Large intestine (tissue), 3 donors: ENCODE data around the gene ANKZF1. TPM values are rescaled to one million over a fixed set of nuclear protein-coding genes. Genes with fewer than 3 reads are reported as not detected.

Experiments used
- DNase-seq, 2 donors: peaks; one replicate each; pipeline versions ENCODE4 v3.0.0 to v3.0.0-alpha.2; 2013
- H3K27ac ChIP-seq: one replicate; pipeline ENCODE4 v1.5.1; 2013; ENCODE audit warnings: low read length
- H3K27me3 ChIP-seq: 2 replicates; pipeline ENCODE4 v1.6.1; 2013; ENCODE audit warnings: low read length; ENCODE audit not compliant: control insufficient read depth, insufficient read depth
- H3K36me3 ChIP-seq: 2 replicates; pipeline ENCODE4 v1.6.1; 2013; ENCODE audit warnings: low read length; ENCODE audit not compliant: control insufficient read depth, insufficient read depth
- H3K4me1 ChIP-seq: one replicate; pipeline ENCODE4 v1.6.1; 2013; ENCODE audit warnings: low read length; ENCODE audit not compliant: control insufficient read depth, insufficient read depth
- H3K4me3 ChIP-seq: one replicate; pipeline ENCODE4 v1.5.1; 2013; ENCODE audit warnings: low read length
- H3K9me3 ChIP-seq: one replicate; pipeline ENCODE4 v1.6.1; 2013; ENCODE audit warnings: mild to moderate bottlenecking, low read depth, low read length, moderate library complexity; ENCODE audit not compliant: control insufficient read depth
- WGBS: methylation state at CpG from one replicate; pipeline ENCODE4 v1.1.5; 2013; ENCODE audit warnings: low lambda C conversion rate; ENCODE audit not compliant: insufficient coverage; 5-methylcytosine and 5-hydroxymethylcytosine counted together
- polyA plus RNA-seq: library from polyadenylated mRNA; unstranded; fragments of 120-200 nt; gene quantifications from one replicate; pipeline ENCODE4 v1.2.1, GENCODE V29; 2013

ANKZF1 gene
- polyA plus RNA-seq, 1 donor, result 65.8 TPM

GRCh38 chr2:219272995-219273394 is 43.4 kb downstream of the ANKZF1 start:
- peaks cover 20% of the 10 kb centered on the region for H3K4me1 ChIP-seq
- no CpG with 5 or more reads among the region's 2 CpGs for WGBS
- H3K27ac ChIP-seq, result no peak overlapping the region
- no peaks in the 10 kb centered on the region for H3K36me3 ChIP-seq
- H3K27me3 ChIP-seq, result no peaks in the 10 kb centered on the region
- no peak overlapping the region for H3K4me3 ChIP-seq
- no peaks in the 10 kb centered on the region for H3K9me3 ChIP-seq
- no peak for DNase-seq

DNA sequence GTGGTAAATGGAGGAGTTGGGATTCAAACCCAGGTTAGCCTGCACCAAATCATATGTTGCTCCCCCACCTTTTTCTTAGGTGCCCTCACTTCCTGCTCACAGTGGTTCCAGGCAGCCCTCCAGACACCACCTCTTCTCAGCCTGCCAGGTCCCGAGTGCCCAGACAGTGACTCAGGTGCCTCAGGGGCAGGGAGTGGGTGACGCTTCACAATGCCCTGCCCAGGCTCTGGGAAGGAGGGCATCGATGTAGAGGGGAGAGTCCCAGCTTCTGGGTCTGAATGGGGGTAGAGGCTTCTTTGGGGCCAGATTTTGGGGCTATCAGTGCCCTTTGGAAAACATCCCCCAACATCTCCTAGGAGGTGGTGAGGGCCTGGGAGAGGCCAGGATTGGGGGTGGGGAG is 44.3 kb downstream of the ANKZF1 start:
- no peak overlapping the region for H3K27ac ChIP-seq
- H3K27me3 ChIP-seq, result no peaks in the 10 kb centered on the region

DNA sequence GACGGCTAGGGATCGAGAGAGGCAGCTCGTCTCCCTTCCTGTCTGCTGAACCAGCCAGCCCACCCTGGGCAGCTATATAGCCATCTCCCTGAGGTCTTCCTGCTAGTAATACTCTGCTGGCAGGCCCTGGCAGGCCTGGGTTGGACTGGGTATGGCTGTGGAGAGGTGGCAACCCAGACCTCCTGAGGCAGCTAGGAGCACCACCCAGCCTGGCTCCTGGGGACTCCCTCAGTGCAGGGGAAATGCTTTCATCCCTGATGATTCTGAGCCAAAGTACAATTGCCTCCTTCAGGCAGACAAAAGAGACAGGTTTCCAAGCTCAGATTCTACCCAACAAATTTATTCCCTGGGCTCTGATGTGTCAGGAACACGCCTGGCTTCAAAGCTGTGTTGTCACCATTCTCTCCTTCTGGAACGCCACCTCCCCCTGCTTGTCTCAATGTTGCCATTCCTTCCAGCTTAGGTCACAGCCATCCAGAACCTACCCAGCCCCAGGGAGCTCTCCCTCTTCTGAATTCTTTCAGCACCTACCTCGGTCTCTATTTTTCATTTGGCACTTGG is 44.8 kb downstream of the ANKZF1 start:
- Histone ChIP-seq H3K27ac (no peak overlapping the region), H3K4me1 (peaks cover 22% of the 10 kb centered on the region), H3K9me3 (no peaks in the 10 kb centered on the region), H3K4me3 (no peak overlapping the region), H3K36me3 (no peaks in the 10 kb centered on the region), H3K27me3 (no peaks in the 10 kb centered on the region)
- no CpG with 5 or more reads among the region's 6 CpGs for WGBS
- peak in 1 of 2 donors; percentile 34 for DNase-seq

More for the DNA sequence above, 44.3 kb downstream of the ANKZF1 start:
- Histone ChIP-seq H3K4me1 (peaks cover 26% of the 10 kb centered on the region), H3K4me3 (no peak overlapping the region), H3K9me3 (no peaks in the 10 kb centered on the region), H3K36me3 (no peaks in the 10 kb centered on the region)
- DNase-seq, result no peak
- WGBS, result no CpG with 5 or more reads among the region's 3 CpGs

DNA sequence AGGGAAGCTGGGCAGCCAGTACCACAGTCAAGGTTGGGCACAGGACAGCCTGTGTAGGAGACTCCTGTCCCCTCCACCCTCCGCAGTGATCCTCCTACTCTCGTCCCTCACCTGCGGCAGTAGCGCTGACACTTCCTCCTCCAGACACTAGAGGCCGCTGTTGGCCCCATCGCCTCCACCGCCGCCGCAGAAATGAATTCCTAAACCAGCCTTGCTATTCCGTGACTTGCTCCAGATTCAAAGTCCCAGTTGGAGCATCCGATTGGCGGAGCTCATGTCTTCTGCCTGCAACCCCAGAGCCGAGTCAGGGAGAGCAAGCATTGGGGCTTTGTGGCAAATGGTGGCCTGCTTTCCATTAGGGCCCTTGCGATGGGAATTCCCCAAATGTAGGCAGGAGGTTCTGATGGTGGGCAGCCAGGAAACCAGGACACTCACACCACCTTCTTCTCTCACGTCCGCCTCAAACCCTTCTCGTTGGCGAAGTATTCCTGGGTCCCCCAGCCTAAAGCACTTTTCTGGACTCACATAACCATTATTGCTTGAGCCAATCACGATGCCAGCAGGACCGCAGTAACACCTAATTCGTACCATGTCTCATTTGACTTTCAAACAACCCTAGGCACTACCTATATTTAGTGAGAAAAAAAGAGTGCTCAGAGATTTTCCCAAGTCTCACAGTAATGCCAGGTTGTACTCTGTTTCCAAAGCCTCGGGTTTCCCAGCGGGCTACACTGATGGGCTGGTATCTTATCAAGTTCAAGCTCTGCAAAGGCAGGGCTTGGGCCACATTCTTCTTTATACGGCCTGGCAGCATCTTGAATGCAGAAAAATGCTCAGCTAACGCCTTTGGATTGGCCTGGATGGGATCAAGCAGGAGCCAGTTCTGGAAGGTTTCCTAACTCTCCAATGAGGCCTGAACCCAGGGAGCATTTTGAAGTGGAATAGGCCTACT is 48.4 kb downstream of the ANKZF1 start:
- peak; percentile 67 to 81 for DNase-seq
- peak overlapping the region; percentile 12 for H3K4me3 ChIP-seq
- no peaks in the 10 kb centered on the region for H3K9me3 ChIP-seq
- WGBS, result 100% methylated on average over 1 of the region's 25 CpGs
- H3K27me3 ChIP-seq, result no peaks in the 10 kb centered on the region
- peaks cover 22% of the 10 kb centered on the region for H3K36me3 ChIP-seq
- H3K27ac ChIP-seq, result peak overlapping the region; percentile 85
- H3K4me1 ChIP-seq, result peaks cover 17% of the 10 kb centered on the region

DNA sequence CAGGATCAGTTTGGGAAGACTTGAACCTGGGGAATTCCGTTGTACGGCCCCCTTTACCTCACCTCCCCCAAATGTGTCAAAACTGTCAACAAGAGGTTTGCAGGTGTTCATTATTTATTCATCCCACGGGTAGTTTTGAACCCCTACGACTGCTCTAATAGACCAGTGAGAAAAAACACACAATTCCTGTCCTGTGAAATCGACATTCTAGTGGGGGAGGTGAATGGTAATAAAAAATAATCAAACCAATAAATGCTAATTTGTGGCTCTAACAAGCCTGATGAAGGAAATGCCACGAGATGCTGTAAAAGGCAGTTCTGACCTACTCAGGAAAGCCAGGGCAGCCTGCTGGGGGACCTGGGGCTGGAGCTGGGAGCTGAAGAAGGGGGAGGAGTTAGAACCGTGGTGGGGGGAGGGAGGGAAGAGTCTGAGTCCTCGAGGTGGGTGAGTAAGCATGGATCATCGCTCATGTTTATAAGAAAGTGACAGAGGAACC is 49.1 kb downstream of the ANKZF1 start:
- Histone ChIP-seq H3K27me3 (no peaks in the 10 kb centered on the region), H3K9me3 (no peaks in the 10 kb centered on the region), H3K27ac (peak overlapping the region; percentile 85), H3K4me3 (peak overlapping the region; percentile 47), H3K4me1 (peaks cover 17% of the 10 kb centered on the region), H3K36me3 (peaks cover 29% of the 10 kb centered on the region)
- DNase-seq, result no peak
- no CpG with 5 or more reads among the region's 9 CpGs for WGBS

GRCh38 chr2:219279151-219279915 is 49.7 kb downstream of the ANKZF1 start, which contains the start of gene DNAJB2:
Gene DNAJB2 (plus strand): TSS chr2:219279366. CDS start chr2:219279834, 468 bp downstream.
- Histone ChIP-seq H3K4me3 (peak within 1 kb of the TSS; percentile 65), H3K4me1 (peaks cover 17% of the 10 kb centered on the region), H3K36me3 (peaks cover 32% of the 10 kb centered on the region), H3K27ac (peak within 1 kb of the TSS; percentile 85), H3K27me3 (no peaks in the 10 kb centered on the region), H3K9me3 (no peaks in the 10 kb centered on the region)
- DNase-seq, result peak; percentile 97 to 98
- no CpG with 5 or more reads among the region's 65 CpGs for WGBS

GRCh38 chr2:219279916-219280516 is 50.4 kb downstream of the ANKZF1 start:
- no peaks in the 10 kb centered on the region for H3K27me3 ChIP-seq
- no CpG with 5 or more reads among the region's 12 CpGs for WGBS
- H3K4me3 ChIP-seq, result peak overlapping the region; percentile 65
- no peaks in the 10 kb centered on the region for H3K9me3 ChIP-seq
- DNase-seq, result no peak
- peak overlapping the region; percentile 85 for H3K27ac ChIP-seq
- peaks cover 17% of the 10 kb centered on the region for H3K4me1 ChIP-seq
- peaks cover 38% of the 10 kb centered on the region for H3K36me3 ChIP-seq

GRCh38 chr2:219280651-219281050 is 51.0 kb downstream of the ANKZF1 start:
- DNase-seq, result no peak
- no CpG with 5 or more reads among the region's 4 CpGs for WGBS
- no peaks in the 10 kb centered on the region for H3K9me3 ChIP-seq
- no peak overlapping the region for H3K27ac ChIP-seq
- H3K4me3 ChIP-seq, result no peak overlapping the region
- H3K27me3 ChIP-seq, result no peaks in the 10 kb centered on the region
- H3K36me3 ChIP-seq, result peaks cover 45% of the 10 kb centered on the region
- H3K4me1 ChIP-seq, result peaks cover 17% of the 10 kb centered on the region

DNA sequence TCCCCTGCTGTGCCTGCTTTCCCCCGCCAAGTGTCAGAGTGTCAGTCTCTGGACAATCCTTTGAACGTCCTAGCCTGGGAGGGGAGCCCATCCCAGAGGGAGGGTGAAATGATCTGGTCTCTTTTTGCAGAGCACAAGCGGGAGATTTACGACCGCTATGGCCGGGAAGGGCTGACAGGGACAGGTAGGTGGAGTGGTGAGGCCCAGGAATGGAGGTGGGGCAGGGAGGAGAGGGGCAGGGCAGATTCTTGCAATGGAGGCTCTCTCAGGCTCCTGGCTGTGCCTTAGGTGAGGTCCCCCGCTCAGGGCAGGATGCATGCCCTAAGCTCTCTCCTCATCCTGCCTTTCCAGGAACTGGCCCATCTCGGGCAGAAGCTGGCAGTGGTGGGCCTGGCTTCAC is 52.0 kb downstream of the ANKZF1 start:
- WGBS, result no CpG with 5 or more reads among the region's 8 CpGs
- no peak overlapping the region for H3K4me3 ChIP-seq
- no peaks in the 10 kb centered on the region for H3K27me3 ChIP-seq
- peaks cover 46% of the 10 kb centered on the region for H3K36me3 ChIP-seq
- H3K27ac ChIP-seq, result no peak overlapping the region
- DNase-seq, result no peak
- H3K9me3 ChIP-seq, result no peaks in the 10 kb centered on the region
- H3K4me1 ChIP-seq, result peaks cover 17% of the 10 kb centered on the region

GRCh38 chr2:219282375-219282774 is 52.8 kb downstream of the ANKZF1 start:
- no peak overlapping the region for H3K27ac ChIP-seq
- no peaks in the 10 kb centered on the region for H3K27me3 ChIP-seq
- H3K4me3 ChIP-seq, result no peak overlapping the region

More at GRCh38 chr2:219282375-219282774, 52.8 kb downstream of the ANKZF1 start:
- Histone ChIP-seq H3K4me1 (peaks cover 17% of the 10 kb centered on the region), H3K36me3 (peaks cover 46% of the 10 kb centered on the region), H3K9me3 (no peaks in the 10 kb centered on the region)
- no peak for DNase-seq
- no CpG with 5 or more reads among the region's 5 CpGs for WGBS
